GM21717 (cell line): ENCODE data around the gene RPS15.

Source experiments
- ATAC-seq: cut with Tn5 transposase; IDR thresholded peaks from one replicate; pipeline ENCODE4 v1.9.1; 2021; ENCODE audit warnings: mild to moderate bottlenecking, moderate library complexity; ENCODE audit not compliant: unreplicated experiment

Gene RPS15

GRCh38 chr19:1481893-1482360 lies 43.7 kb downstream of the RPS15 start:
- ATAC-seq = no peak

DNA sequence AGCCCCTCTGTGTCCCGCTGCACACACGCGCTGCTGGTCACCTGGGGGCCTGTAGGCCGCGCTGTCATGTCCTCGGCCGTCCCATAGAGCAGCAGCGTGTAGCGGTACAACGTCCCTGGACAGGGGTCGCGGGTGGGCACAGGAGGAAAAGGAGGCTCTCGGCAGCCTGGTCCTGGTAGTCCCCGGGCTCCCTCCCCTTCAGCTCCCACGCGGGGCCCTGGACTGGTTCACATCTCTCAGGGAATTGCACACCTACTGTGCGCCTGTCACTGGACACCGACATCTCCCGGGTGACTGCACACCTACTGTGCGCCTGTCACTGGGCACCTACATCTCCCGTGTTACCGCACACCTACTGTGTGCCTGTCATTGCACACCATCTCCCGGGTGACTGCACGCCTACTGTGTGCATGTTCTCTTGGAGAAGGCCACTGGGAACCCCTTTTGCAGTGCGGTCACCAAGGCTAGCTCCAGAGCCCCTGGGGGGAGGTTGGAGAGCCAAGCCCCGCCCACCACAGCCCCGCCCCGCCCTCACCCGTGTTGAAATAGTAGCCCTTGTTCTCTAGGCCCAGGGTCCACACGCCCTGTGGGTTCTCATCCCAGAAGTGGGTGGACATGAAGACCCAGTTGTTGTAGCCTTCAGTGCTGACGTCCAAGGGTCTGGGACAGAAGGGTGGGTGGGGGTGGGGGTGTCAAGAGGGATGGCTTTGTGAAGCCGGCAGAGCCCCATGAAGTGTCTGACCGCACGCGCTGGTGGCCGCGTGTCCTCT lies 44.4 kb downstream of the RPS15 start:
- ATAC-seq = no peak

DNA sequence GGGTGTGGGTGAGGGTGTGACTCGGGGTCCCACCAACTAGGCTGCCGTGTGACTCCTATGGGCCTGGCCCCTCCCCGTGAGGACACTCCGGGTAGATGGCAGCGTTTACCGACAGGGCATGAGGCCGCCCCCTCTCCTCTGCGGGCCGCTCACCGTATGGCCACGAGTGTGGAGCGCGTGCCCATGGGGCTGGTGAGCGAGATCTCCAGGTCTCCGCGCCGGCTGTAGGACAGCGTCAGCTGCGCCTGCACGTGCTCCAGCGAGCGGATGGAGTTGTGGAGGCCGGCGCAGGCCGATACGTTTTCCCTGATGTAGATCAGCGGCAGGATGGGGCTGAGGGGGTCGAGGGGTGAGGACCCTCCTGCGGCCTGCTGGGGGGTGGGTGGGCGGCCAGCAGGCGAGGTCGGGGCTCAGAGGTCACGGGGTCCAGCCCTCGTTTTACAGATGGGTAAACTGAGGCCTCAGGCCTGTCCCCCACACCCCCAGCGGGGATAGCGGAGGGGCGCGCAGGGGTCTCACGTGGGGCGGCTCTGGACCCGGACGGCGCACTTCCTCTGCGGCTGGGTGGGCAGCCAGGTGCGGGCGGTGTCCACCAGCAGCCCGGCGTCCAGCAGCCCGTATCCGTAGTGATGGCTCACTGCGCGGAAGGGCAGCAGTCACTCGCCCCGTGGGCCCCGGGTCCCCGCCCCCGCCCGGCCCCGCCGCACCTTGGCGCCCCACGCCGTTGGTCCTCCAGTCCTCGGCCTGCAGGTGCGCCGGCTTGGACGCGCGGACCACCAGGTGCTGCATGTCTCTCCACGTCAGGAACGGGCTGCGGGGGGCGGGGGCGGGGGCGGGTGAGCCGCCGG lies 45.2 kb downstream of the RPS15 start:
- ATAC-seq = no peak

DNA sequence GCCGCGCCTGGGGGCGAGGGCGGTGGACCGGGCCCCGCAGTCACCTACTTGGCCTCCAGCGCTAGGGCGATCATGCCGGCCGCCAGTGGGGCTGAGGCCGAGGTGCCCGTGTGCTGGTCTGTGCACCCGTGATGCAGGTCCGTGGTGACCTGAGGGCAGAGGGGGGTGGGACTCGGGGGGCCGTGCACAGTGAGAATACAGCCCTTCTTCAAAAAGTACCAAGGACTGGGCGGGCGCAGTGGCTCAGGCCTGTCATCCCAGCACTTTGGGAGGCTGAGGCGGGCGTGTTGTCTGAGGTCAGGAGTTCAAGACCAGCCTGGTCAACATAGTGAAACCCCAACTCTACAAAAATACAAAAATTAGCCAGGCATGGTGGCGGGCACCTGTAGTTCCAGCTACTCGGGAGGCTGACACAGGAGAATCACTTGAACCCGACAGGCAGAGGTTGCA lies 45.8 kb downstream of the RPS15 start:
- ATAC-seq = no peak

DNA sequence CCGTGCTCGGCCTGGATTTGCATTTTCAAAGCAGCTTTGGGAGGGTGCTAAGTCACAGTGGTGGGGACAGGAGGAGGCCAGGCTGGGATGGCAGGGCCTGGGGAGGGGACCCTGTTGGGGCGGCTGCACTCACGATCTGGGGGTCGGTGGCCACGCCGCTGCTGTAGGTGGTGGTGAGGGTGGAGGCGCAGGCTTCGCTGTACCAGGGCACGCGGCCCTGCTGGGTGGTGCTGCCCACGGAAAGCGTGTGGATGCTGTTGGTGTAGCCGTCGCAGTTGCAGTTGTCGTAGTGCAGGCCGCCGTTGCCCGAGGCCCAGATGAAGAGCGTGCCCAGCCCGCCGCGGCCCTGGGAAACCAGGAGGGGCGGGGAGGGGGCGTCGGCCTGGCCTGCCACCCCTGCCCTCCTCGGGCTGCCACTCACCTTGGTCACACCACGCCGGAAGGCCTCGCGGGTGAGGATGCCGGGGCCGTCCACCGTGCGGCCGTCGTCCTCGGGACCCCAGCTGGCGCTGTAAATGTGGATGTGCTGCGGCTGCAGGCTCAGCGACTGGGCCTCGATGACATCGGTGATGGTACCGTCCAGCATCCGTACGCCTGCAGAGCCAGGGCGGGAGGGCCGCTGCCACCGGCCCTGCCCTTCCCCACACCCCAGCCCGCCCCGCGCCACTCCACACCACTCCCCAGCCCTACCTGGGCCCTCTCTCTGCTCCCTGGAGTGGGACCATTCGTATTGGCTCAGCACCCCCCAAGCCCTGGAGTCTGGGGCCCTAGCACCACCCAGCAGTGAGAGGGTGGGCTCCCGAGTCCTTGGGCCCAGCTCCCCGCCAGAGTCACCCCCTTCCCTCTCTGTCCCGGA lies 48.8 kb downstream of the RPS15 start:
- no peak for ATAC-seq

GRCh38 chr19:1487576-1488281 lies 49.5 kb downstream of the RPS15 start:
- ATAC-seq = no peak

DNA sequence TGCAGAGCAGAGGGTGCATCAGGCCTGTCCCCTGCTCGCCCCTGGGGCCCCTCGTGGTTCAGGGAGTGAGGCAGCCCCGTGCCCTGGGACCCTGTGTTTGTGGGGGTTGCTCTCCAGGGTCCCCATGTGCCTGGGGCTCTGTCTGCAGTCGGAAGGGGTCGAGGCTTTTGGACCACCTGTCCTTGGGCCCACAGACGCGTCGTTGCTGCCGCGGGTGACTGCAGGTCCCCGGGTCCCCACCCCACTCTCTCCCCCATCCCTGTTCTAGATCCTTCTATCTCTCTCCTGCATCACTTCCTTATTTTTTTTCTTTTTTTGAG lies 50.0 kb downstream of the RPS15 start:
- no peak for ATAC-seq

GRCh38 chr19:1489463-1490310 lies 51.5 kb downstream of the RPS15 start:
- ATAC-seq = no peak
